ENCODE data around the gene ATXN7. TPM values are rescaled to one million over a fixed set of nuclear protein-coding genes. Genes with fewer than 3 reads are reported as not detected.

The ATXN7 gene
- total and polyA plus RNA-seq, 2 of the 13 experiments (the other 11 are each of a cell fraction or from before 2014, with no cell fraction given), result 13.8 to 20.0 TPM

DNA sequence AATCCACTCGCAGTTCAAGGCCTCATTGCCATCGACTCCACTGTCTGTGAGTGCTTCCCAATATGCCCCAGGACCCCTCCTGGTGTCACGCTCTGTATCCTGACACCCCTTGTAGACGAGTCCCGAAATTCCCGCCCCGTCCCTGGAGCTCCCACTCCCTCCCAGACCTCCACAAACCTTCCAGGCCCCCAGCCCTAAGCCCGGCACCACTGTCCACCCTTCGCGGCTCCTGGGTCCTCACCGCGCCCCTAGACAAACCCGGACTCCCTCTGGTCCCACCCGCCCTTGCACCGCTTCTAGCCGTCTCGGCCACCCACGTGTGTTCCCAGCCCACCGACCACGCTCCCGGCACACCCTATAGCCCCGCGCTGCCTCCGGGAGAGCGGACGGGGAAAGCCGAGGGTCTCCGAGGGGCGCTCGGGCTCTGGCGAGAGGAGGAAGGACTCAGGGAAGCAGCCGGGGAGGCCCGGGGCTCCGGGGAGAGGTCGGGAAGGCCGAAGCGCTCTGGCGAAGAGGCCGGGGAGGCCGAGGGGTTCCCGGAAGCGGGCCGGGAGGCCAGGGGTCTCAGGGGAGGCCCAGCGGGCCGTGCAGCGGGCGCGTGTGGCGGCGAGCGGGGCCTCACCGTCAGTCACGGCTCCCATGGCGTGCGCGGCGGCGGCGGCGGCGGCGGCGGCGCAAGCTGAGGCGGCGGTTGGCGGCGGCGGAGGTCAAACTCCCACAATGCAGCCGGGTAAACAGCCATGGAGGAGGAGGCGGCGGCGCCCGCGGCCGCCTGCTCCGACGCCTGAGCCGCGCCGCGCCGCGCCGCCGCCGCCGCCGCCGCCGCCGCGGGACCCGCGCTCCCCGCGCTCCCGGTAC, at the start of gene ATXN7, which contains the start of gene THOC7 (continued):
- TF ChIP-seq ZNF160 (CRISPR knock-in tag; IDR thresholded peaks at IDR 0.05) (peak; percentile 35; the same call in 1 of the 2 replicates), KLF12 (CRISPR knock-in tag; IDR thresholded peaks at IDR 0.05; ENCODE audit: borderline replicate concordance) (0 out of 2 replicates have a peak, but pooled peaks have one; percentile 50), SRF (IDR thresholded peaks at IDR 0.05; ENCODE audit: low read depth, low read length) (no peak), FOXA3 (CRISPR knock-in tag; IDR thresholded peaks at IDR 0.05) (no peak), JUND (CRISPR knock-in tag; IDR thresholded peaks at IDR 0.05) (no peak), SMAD3 (CRISPR knock-in tag; IDR thresholded peaks at IDR 0.05) (no peak), TOPORS (CRISPR knock-in tag; IDR thresholded peaks at IDR 0.05) (no peak), PHF8 (CRISPR knock-in tag; IDR thresholded peaks at IDR 0.05) (peak; percentile 85), TBL1XR1 (IDR thresholded peaks at IDR 0.05; ENCODE audit: borderline replicate concordance, low read length, partially characterized antibody) (no peak), MXD1 (CRISPR knock-in tag; IDR thresholded peaks at IDR 0.05) (peak; percentile 70; the same call in 1 of the 2 replicates), CENPBD1 (CRISPR knock-in tag; IDR thresholded peaks at IDR 0.05; ENCODE audit: borderline replicate concordance, low read depth) (no peak), SUZ12 (IDR thresholded peaks at IDR 0.05; ENCODE audit: low read depth, low read length) (no peak), ZNF770 (CRISPR knock-in tag; IDR thresholded peaks at IDR 0.05) (peak; percentile 94), ZNF292 (CRISPR knock-in tag; IDR thresholded peaks at IDR 0.05; ENCODE audit: borderline replicate concordance, low read depth) (no peak), ZBTB7B (CRISPR knock-in tag; IDR thresholded peaks at IDR 0.05) (0 out of 2 replicates have a peak, but pooled peaks have one; percentile 8), TEAD3 (CRISPR knock-in tag; optimal IDR thresholded peaks at IDR 0.05; ENCODE audit: borderline replicate concordance) (no peak), TAF1 (CRISPR knock-in tag; IDR thresholded peaks at IDR 0.05) (peak; percentile 62; the same call in 1 of the 2 replicates), MAX (IDR thresholded peaks at IDR 0.05) (peak; percentile 42; the same call in 1 of the 2 replicates), ZNF737 (CRISPR knock-in tag; IDR thresholded peaks at IDR 0.05; ENCODE audit: borderline replicate concordance) (no peak), RAD21 (CRISPR knock-in tag; IDR thresholded peaks at IDR 0.05) (no peak; the same call in 1 of the 2 replicates), CBFB (CRISPR knock-in tag; IDR thresholded peaks at IDR 0.05) (no peak), GZF1 (CRISPR knock-in tag; IDR thresholded peaks at IDR 0.05) (no peak), FOXJ3 (CRISPR knock-in tag; IDR thresholded peaks at IDR 0.05; ENCODE audit: borderline replicate concordance) (no peak), NR1H2 (CRISPR knock-in tag; IDR thresholded peaks at IDR 0.05; ENCODE audit: borderline replicate concordance, low read depth) (no peak), FOSL2 (CRISPR knock-in tag; IDR thresholded peaks at IDR 0.05) (no peak)
- TF ChIP-seq, protein P1, sequence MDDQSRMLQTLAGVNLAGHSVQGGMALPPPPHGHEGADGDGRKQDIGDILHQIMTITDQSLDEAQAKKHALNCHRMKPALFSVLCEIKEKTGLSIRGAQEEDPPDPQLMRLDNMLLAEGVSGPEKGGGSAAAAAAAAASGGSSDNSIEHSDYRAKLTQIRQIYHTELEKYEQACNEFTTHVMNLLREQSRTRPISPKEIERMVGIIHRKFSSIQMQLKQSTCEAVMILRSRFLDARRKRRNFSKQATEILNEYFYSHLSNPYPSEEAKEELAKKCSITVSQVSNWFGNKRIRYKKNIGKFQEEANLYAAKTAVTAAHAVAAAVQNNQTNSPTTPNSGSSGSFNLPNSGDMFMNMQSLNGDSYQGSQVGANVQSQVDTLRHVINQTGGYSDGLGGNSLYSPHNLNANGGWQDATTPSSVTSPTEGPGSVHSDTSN (CRISPR knock-in tag; IDR thresholded peaks at IDR 0.05; ENCODE audit: borderline replicate concordance), result no peak

Data from HepG2 (cell line).